Measurements from ENCODE around the gene STT3B.
A peak's percentile ranks its signal among the peaks of the same experiment; 100 is the strongest.

STT3B gene

GRCh38 chr3:31542246-31542645 lies 9.5 kb downstream of the STT3B start:
- H3K36me3 ChIP-seq: no peaks in the 10 kb centered on the region
- H3K4me1 ChIP-seq: no peaks in the 10 kb centered on the region
- TF ChIP-seq CTCF (IDR thresholded peaks at IDR 0.05; ENCODE audit: low read depth, low read length): no peak
- DNase-seq: no peak
- H3K4me3 ChIP-seq (ENCODE audit: low read depth, low read length): no peak overlapping the region
- no peaks in the 10 kb centered on the region for H3K27me3 ChIP-seq
- no peaks in the 10 kb centered on the region for H3K9me3 ChIP-seq

- Histone ChIP-seq H3K4me1 (no peaks in the 10 kb centered on the region), H3K36me3 (no peaks in the 10 kb centered on the region)
- TF ChIP-seq CTCF (IDR thresholded peaks at IDR 0.05; ENCODE audit: low read depth, low read length): no peak
These were observed 10.7 kb downstream of the STT3B start for GRCh38 chr3:31543375-31543774.

GRCh38 chr3:31544634-31545033 lies 11.9 kb downstream of the STT3B start:
- no peak overlapping the region for H3K4me3 ChIP-seq (ENCODE audit: low read depth, low read length)
- H3K9me3 ChIP-seq: no peaks in the 10 kb centered on the region
- DNase-seq: no peak
- TF ChIP-seq CTCF (IDR thresholded peaks at IDR 0.05; ENCODE audit: low read depth, low read length): no peak
- H3K27me3 ChIP-seq: no peaks in the 10 kb centered on the region
- H3K4me1 ChIP-seq: no peaks in the 10 kb centered on the region
- no peaks in the 10 kb centered on the region for H3K36me3 ChIP-seq

More at GRCh38 chr3:31543375-31543774, 10.7 kb downstream of the STT3B start:
- no peak for DNase-seq
- no peaks in the 10 kb centered on the region for H3K27me3 ChIP-seq
- H3K9me3 ChIP-seq: no peaks in the 10 kb centered on the region
- H3K4me3 ChIP-seq (ENCODE audit: low read depth, low read length): no peak overlapping the region

GRCh38 chr3:31546162-31546561 lies 13.4 kb downstream of the STT3B start:
- H3K4me1 ChIP-seq: no peaks in the 10 kb centered on the region
- H3K27me3 ChIP-seq: no peaks in the 10 kb centered on the region
- no peak for TF ChIP-seq CTCF (IDR thresholded peaks at IDR 0.05; ENCODE audit: low read depth, low read length)
- no peak overlapping the region for H3K4me3 ChIP-seq (ENCODE audit: low read depth, low read length)
- H3K36me3 ChIP-seq: no peaks in the 10 kb centered on the region
- DNase-seq: no peak
- H3K9me3 ChIP-seq: no peaks in the 10 kb centered on the region

- Histone ChIP-seq H3K9me3 (no peaks in the 10 kb centered on the region), H3K4me1 (no peaks in the 10 kb centered on the region), H3K27me3 (no peaks in the 10 kb centered on the region), H3K4me3 (ENCODE audit: low read depth, low read length) (no peak overlapping the region), H3K36me3 (no peaks in the 10 kb centered on the region)
- no peak for TF ChIP-seq CTCF (IDR thresholded peaks at IDR 0.05; ENCODE audit: low read depth, low read length)
- DNase-seq: no peak
These were observed 14.0 kb downstream of the STT3B start for GRCh38 chr3:31546725-31547124.

GRCh38 chr3:31550452-31551251 lies 17.9 kb downstream of the STT3B start:
- Histone ChIP-seq H3K4me1 (no peaks in the 10 kb centered on the region), H3K36me3 (no peaks in the 10 kb centered on the region), H3K9me3 (no peaks in the 10 kb centered on the region), H3K4me3 (ENCODE audit: low read depth, low read length) (no peak overlapping the region), H3K27me3 (no peaks in the 10 kb centered on the region)
- TF ChIP-seq CTCF (IDR thresholded peaks at IDR 0.05; ENCODE audit: low read depth, low read length): peak; percentile 57
- no peak for DNase-seq
